RWPE2 (cell line): ENCODE measurements around the gene STOML1.

Experiments used
- ATAC-seq: fragments of 200-7000 bp; cut with Tn5 transposase; 3 replicates; pipeline ENCODE4 v1.9.1; 2021; ENCODE audit warnings: low read depth
- DNase-seq: peaks from one replicate; pipeline ENCODE4 v3.0.0-alpha.2; 2020; ENCODE audit warnings: low spot score
- H3K27ac ChIP-seq: fragments of 450-650 bp; 2 replicates; pipeline ENCODE4 v1.5.1; 2017; ENCODE audit warnings: mild to moderate bottlenecking; ENCODE audit not compliant: poor library complexity, severe bottlenecking
- H3K27me3 ChIP-seq: fragments of 250-450 bp; sonication (Bioruptor Pico); 2 replicates; pipeline ENCODE4 v1.5.1; 2021; ENCODE audit warnings: mild to moderate bottlenecking, moderate library complexity; ENCODE audit not compliant: insufficient read depth, poor library complexity, severe bottlenecking
- H3K36me3 ChIP-seq: fragments of 250-450 bp; sonication (Bioruptor Pico); 2 replicates; pipeline ENCODE4 v1.5.1; 2020; ENCODE audit warnings: low read depth, mild to moderate bottlenecking, moderate library complexity
- H3K4me1 ChIP-seq: fragments of 250-450 bp; sonication (Bioruptor Pico); 2 replicates; pipeline ENCODE4 v1.5.1; 2021; ENCODE audit warnings: mild to moderate bottlenecking, moderate library complexity; ENCODE audit not compliant: insufficient read depth, poor library complexity, severe bottlenecking
- H3K4me3 ChIP-seq: fragments of 250-450 bp; sonication (Bioruptor Pico); 2 replicates; pipeline ENCODE4 v1.5.1; 2021; ENCODE audit warnings: mild to moderate bottlenecking, moderate library complexity; ENCODE audit not compliant: severe bottlenecking
- H3K9me3 ChIP-seq: fragments of 250-450 bp; sonication (Bioruptor Pico); 2 replicates; pipeline ENCODE4 v1.5.1; 2021; ENCODE audit warnings: mild to moderate bottlenecking, moderate library complexity; ENCODE audit not compliant: severe bottlenecking
- CTCF ChIP-seq: fragments of 450-650 bp; IDR thresholded peaks from one replicate; pipeline ENCODE4 v1.5.1; 2017; ENCODE audit warnings: mild to moderate bottlenecking, moderate library complexity; ENCODE audit not compliant: poor library complexity, severe bottlenecking

The STOML1 gene

GRCh38 chr15:73944161-73945129 is 47.6 kb downstream of the STOML1 start:
- Histone ChIP-seq H3K4me3 (no peak overlapping the region), H3K36me3 (no peaks in the 10 kb centered on the region), H3K9me3 (no peaks in the 10 kb centered on the region), H3K27ac (no peak overlapping the region), H3K27me3 (no peaks in the 10 kb centered on the region), H3K4me1 (peaks cover 16% of the 10 kb centered on the region)
- no peak for TF ChIP-seq CTCF
- DNase-seq (peak; percentile 47), ATAC-seq (no peak)

GRCh38 chr15:73942751-73943270 is 49.3 kb downstream of the STOML1 start:
- DNase-seq (peak; percentile 43), ATAC-seq (no peak)
- Histone ChIP-seq H3K4me1 (peaks cover 16% of the 10 kb centered on the region), H3K27ac (peak overlapping the region; percentile 75), H3K27me3 (no peaks in the 10 kb centered on the region), H3K4me3 (no peak overlapping the region), H3K36me3 (no peaks in the 10 kb centered on the region), H3K9me3 (no peaks in the 10 kb centered on the region)
- no peak for TF ChIP-seq CTCF

GRCh38 chr15:73941871-73942635 is 50.0 kb downstream of the STOML1 start:
- Histone ChIP-seq H3K27me3 (no peaks in the 10 kb centered on the region), H3K36me3 (no peaks in the 10 kb centered on the region), H3K4me1 (peaks cover 16% of the 10 kb centered on the region), H3K4me3 (no peak overlapping the region), H3K9me3 (no peaks in the 10 kb centered on the region), H3K27ac (peak overlapping the region; percentile 75)
- no peak for TF ChIP-seq CTCF
- DNase-seq (no peak), ATAC-seq (peak; percentile 47)

GRCh38 chr15:73941449-73941848 is 50.6 kb downstream of the STOML1 start:
- ATAC-seq (no peak), DNase-seq (no peak)
- Histone ChIP-seq H3K4me3 (no peak overlapping the region), H3K9me3 (no peaks in the 10 kb centered on the region), H3K36me3 (no peaks in the 10 kb centered on the region), H3K27me3 (no peaks in the 10 kb centered on the region), H3K27ac (peak overlapping the region; percentile 75), H3K4me1 (peaks cover 20% of the 10 kb centered on the region)
- no peak for TF ChIP-seq CTCF
